Posterior vena cava (tissue), 2 donors: ENCODE measurements around the gene MRRF. TPM values are rescaled to one million over a fixed set of nuclear protein-coding genes. Genes with fewer than 3 reads are reported as not detected.
A peak's percentile ranks its signal among the peaks of the same experiment; 100 is the strongest.

Source experiments
- DNase-seq: peaks from one replicate; pipeline ENCODE4 v3.0.0-alpha.2; 2020; ENCODE audit warnings: low spot score
- intact Hi-C, 2 donors: fragments of 100-400 bp; cut with DNase I; formaldehyde crosslinking; loops; one replicate each; pipeline versions ENCODE4 v1.14.1 to v1.14.2; 2022 to 2023
- total RNA-seq, 2 donors: library from RNA; stranded (reverse); fragmentation: NEBNext Ultra II Directional; extraction: Animal tissue kit (Norgen Biotek cat#: 25700); gene quantifications; one replicate each; pipeline ENCODE4 v1.2.1, GENCODE V29; 2021
- donor health status: DM: yes; HTN: yes; CAD: no.
- donor health status: DM: yes; HTN: yes; CAD: no.

The MRRF gene
- total RNA-seq, 2 donors from 2014 or later = 23.8 to 27.7 TPM

GRCh38 chr9:122226758-122227574 lies 37.7 kb upstream of the MRRF start:
- no peak for DNase-seq
- intact Hi-C loops = no loop called here

- intact Hi-C loops = no loop called here
- no peak for DNase-seq
These were observed 37.1 kb upstream of the MRRF start for GRCh38 chr9:122227575-122227900.

- intact Hi-C loops = no loop called here
- no peak for DNase-seq
These were observed 36.5 kb upstream of the MRRF start for GRCh38 chr9:122228191-122228567.

- intact Hi-C loops = no loop called here
- no peak for DNase-seq
These were observed 35.9 kb upstream of the MRRF start, which contains the start of gene LHX6 for GRCh38 chr9:122228568-122229484. TSS of gene LHX6 (minus strand) at chr9:122228957. CDS start at chr9:122228740, 217 bp downstream.

GRCh38 chr9:122229485-122229837 lies 35.2 kb upstream of the MRRF start:
- no peak for DNase-seq
- intact Hi-C loops = no loop called here

- no peak for DNase-seq
- intact Hi-C loops = no loop called here
These were observed 31.8 kb upstream of the MRRF start for GRCh38 chr9:122232796-122233306.

GRCh38 chr9:122234022-122234748 lies 30.5 kb upstream of the MRRF start:
- no peak for DNase-seq
- intact Hi-C loops = no loop called here

GRCh38 chr9:122236681-122237080 lies 28.0 kb upstream of the MRRF start:
- intact Hi-C loops = no loop called here
- no peak for DNase-seq

- no peak for DNase-seq
- intact Hi-C loops = no loop called here
These were observed 25.0 kb upstream of the MRRF start for GRCh38 chr9:122239722-122240121.

GRCh38 chr9:122244349-122244748 lies 20.3 kb upstream of the MRRF start:
- intact Hi-C loops = no loop called here
- DNase-seq = no peak

GRCh38 chr9:122246666-122247065 lies 18.0 kb upstream of the MRRF start:
- intact Hi-C loops = no loop called here
- DNase-seq = no peak

- no peak for DNase-seq
- intact Hi-C loops = no loop called here
These were observed 16.2 kb upstream of the MRRF start for GRCh38 chr9:122248448-122248865.

- intact Hi-C loops = no loop called here
These were observed 13.3 kb upstream of the MRRF start for GRCh38 chr9:122251351-122251750.

GRCh38 chr9:122252796-122253195 lies 11.9 kb upstream of the MRRF start:
- no peak for DNase-seq
- intact Hi-C loops = no loop called here

More at GRCh38 chr9:122251351-122251750, 13.3 kb upstream of the MRRF start:
- DNase-seq = no peak

GRCh38 chr9:122254761-122255160 lies 9.9 kb upstream of the MRRF start:
- intact Hi-C loops = no loop called here
- DNase-seq = no peak

GRCh38 chr9:122256206-122256605 lies 8.5 kb upstream of the MRRF start:
- DNase-seq = no peak
- intact Hi-C loops = no loop called here

- intact Hi-C loops = no loop called here
These were observed 5.7 kb upstream of the MRRF start for GRCh38 chr9:122258886-122259415.

GRCh38 chr9:122261469-122261881 lies 3.2 kb upstream of the MRRF start:
- intact Hi-C loops = no loop called here
- peak; percentile 93 for DNase-seq

More at GRCh38 chr9:122258886-122259415, 5.7 kb upstream of the MRRF start:
- no peak for DNase-seq

GRCh38 chr9:122262073-122262472 lies 2.6 kb upstream of the MRRF start:
- intact Hi-C loops = no loop called here
- no peak for DNase-seq
